HepG2 (cell line): Measurements from ENCODE around the gene RBM14. TPM values are rescaled to one million over a fixed set of nuclear protein-coding genes. Genes with fewer than 3 reads are reported as not detected.

Experiments
- CC2D1A ChIP-seq: sonication (generic); formaldehyde crosslinking; IDR thresholded peaks from 2 replicates; pipeline ENCODE4 v1.8.1; 2023; ENCODE audit warnings: mild to moderate bottlenecking, missing genetic modification reagents
- CCDC6 ChIP-seq: sonication (generic); formaldehyde crosslinking; IDR thresholded peaks from 2 replicates; pipeline ENCODE4 v1.8.1; 2022; ENCODE audit warnings: mild to moderate bottlenecking, missing genetic modification reagents, moderate library complexity
- HHEX ChIP-seq: IDR thresholded peaks from 2 replicates; pipeline ENCODE4 v1.6.1; 2016; ENCODE audit warnings: control low read depth
- HMG20A ChIP-seq: IDR thresholded peaks from 2 replicates; pipeline ENCODE4 v1.6.1; 2016; ENCODE audit warnings: borderline replicate concordance
- HOXA3 ChIP-seq: sonication (generic); formaldehyde crosslinking; IDR thresholded peaks from 2 replicates; pipeline ENCODE4 v1.5.0; 2020; ENCODE audit warnings: missing genetic modification reagents
- ISL2 ChIP-seq: sonication (generic); formaldehyde crosslinking; IDR thresholded peaks from 2 replicates; pipeline ENCODE4 v1.5.0; 2020; ENCODE audit warnings: missing genetic modification reagents
- NFIC ChIP-seq: IDR thresholded peaks from 2 replicates; pipeline ENCODE4 v1.6.1; 2012; ENCODE audit warnings: mild to moderate bottlenecking, low read length, inconsistent platforms
- NR3C1 ChIP-seq: sonication (generic); formaldehyde crosslinking; IDR thresholded peaks from 2 replicates; pipeline ENCODE4 v1.4.0; 2020; ENCODE audit warnings: missing genetic modification reagents
- PHB2 ChIP-seq: fragments of 450-650 bp; IDR thresholded peaks from 2 replicates; pipeline ENCODE4 v1.6.1; 2018; ENCODE audit not compliant: partially characterized antibody
- RBFOX2 ChIP-seq: fragments of 200-400 bp; formaldehyde crosslinking; IDR thresholded peaks from 2 replicates; pipeline ENCODE4 v1.6.1; 2017; ENCODE audit warnings: low read depth, mild to moderate bottlenecking, low read length
- SIN3A ChIP-seq: IDR thresholded peaks from 2 replicates; pipeline ENCODE4 v1.6.1; 2011; ENCODE audit warnings: low read depth, mild to moderate bottlenecking, control low read depth, low read length, borderline replicate concordance
- TOE1 ChIP-seq: sonication (generic); formaldehyde crosslinking; IDR thresholded peaks from 2 replicates; pipeline ENCODE4 v1.4.0; 2020; ENCODE audit warnings: mild to moderate bottlenecking, missing genetic modification reagents
- ZNF20 ChIP-seq: sonication (generic); formaldehyde crosslinking; IDR thresholded peaks from 2 replicates; pipeline ENCODE4 v1.4.0; 2020; ENCODE audit warnings: mild to moderate bottlenecking, moderate library complexity, missing genetic modification reagents
- ZNF431 ChIP-seq: sonication (generic); formaldehyde crosslinking; IDR thresholded peaks from 2 replicates; pipeline ENCODE4 v1.9.0; 2022; ENCODE audit warnings: missing genetic modification reagents, low read depth, mild to moderate bottlenecking, borderline replicate concordance
- ZNF749 ChIP-seq: sonication (generic); formaldehyde crosslinking; IDR thresholded peaks from 2 replicates; pipeline ENCODE4 v1.8.0; 2022; ENCODE audit warnings: mild to moderate bottlenecking, missing genetic modification reagents, moderate library complexity, borderline replicate concordance
- polyA plus RNA-seq, 8 experiments: library from polyadenylated mRNA; depleted of rRNA in 3 of 8; stranded (reverse) in 7 of 8; unstranded in 1 of 8; fragments of >200 nt; fragmentation: Illumina TruSeq in 4 of 8; extraction: Trizol in 4 of 8; gene quantifications; 2 replicates each; pipeline versions ENCODE4 v1.2.1 to v1.2.3, GENCODE V29; 2011 to 2016; ENCODE audit warnings: low read depth in 4 of 8, missing spikeins in 1 of 8, mixed read lengths in 1 of 8; ENCODE audit not compliant: insufficient read depth in 1 of 8
- total RNA-seq, 5 experiments: library from RNA; depleted of rRNA; stranded (reverse); fragments of >200 nt; fragmentation: Illumina TruSeq; extraction: Trizol; gene quantifications; 2 replicates each; pipeline ENCODE4 v1.2.3, GENCODE V29; 2016; ENCODE audit warnings: low read depth in 1 of 5
- TF ChIP-seq, protein P1 (sequence below): sonication (generic); formaldehyde crosslinking; IDR thresholded peaks from 2 replicates; pipeline ENCODE4 v1.5.1; 2020; ENCODE audit warnings: mild to moderate bottlenecking, missing genetic modification reagents, moderate library complexity
- TF ChIP-seq, protein P2 (sequence below): sonication (generic); formaldehyde crosslinking; IDR thresholded peaks from 2 replicates; pipeline ENCODE4 v1.4.0; 2020; ENCODE audit warnings: missing genetic modification reagents, borderline replicate concordance
- TF ChIP-seq, protein P3 (sequence below): sonication (generic); formaldehyde crosslinking; IDR thresholded peaks from 2 replicates; pipeline ENCODE4 v1.4.0; 2020; ENCODE audit warnings: missing genetic modification reagents
- TF ChIP-seq, protein P4 (sequence below): sonication (generic); formaldehyde crosslinking; IDR thresholded peaks from 2 replicates; pipeline ENCODE4 v1.4.0; 2020; ENCODE audit warnings: mild to moderate bottlenecking, missing genetic modification reagents

The RBM14 gene
- total and polyA plus RNA-seq, 2 of the 13 experiments (the other 11 are each of a cell fraction or from before 2014, with no cell fraction given), result 12.7 to 44.1 TPM

DNA sequence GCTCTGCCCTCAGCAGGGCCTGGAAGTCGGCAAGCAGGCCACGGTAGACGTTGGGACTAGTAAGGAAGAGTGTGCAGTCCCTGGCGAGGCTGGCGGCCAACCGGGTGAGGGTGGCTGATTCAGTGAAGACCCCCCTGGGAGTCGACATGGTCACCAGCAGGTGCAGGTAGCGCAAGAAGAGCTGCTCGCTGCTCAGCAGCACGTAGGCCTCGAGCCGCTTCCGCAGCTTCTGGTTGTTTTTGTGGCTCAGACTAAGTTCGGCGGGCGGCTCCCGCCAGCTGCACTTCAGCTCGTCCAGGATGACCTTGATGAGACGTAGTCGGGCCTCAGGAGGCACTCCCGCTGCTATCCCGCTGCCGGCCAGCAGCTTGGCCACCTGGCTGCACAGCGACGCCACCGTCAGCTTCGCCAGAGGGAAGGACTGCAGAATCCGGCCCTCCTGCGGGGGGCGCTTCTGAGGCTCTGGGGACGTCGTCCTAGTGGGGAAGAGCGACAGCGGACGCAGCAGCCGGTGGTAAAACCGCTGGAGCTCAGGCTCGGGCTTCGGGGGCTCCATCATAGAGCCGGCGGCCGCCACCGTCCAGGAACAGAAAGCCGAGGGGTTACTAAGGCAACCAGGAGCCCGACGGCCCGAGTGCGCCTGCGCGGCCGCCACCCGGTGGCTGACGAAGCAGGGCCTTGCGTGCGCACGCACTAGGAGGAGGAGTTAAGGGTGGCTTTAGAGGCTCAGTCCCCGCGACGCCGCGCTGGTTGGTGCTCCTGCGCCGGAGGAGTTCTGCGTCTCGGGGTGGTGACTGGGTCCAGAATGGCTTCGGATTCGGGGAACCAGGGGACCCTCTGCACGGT is 23.8 kb upstream of the RBM14 start, which contains the start of the genes CCDC87 and CCS (continued):
- TF ChIP-seq, protein P1, sequence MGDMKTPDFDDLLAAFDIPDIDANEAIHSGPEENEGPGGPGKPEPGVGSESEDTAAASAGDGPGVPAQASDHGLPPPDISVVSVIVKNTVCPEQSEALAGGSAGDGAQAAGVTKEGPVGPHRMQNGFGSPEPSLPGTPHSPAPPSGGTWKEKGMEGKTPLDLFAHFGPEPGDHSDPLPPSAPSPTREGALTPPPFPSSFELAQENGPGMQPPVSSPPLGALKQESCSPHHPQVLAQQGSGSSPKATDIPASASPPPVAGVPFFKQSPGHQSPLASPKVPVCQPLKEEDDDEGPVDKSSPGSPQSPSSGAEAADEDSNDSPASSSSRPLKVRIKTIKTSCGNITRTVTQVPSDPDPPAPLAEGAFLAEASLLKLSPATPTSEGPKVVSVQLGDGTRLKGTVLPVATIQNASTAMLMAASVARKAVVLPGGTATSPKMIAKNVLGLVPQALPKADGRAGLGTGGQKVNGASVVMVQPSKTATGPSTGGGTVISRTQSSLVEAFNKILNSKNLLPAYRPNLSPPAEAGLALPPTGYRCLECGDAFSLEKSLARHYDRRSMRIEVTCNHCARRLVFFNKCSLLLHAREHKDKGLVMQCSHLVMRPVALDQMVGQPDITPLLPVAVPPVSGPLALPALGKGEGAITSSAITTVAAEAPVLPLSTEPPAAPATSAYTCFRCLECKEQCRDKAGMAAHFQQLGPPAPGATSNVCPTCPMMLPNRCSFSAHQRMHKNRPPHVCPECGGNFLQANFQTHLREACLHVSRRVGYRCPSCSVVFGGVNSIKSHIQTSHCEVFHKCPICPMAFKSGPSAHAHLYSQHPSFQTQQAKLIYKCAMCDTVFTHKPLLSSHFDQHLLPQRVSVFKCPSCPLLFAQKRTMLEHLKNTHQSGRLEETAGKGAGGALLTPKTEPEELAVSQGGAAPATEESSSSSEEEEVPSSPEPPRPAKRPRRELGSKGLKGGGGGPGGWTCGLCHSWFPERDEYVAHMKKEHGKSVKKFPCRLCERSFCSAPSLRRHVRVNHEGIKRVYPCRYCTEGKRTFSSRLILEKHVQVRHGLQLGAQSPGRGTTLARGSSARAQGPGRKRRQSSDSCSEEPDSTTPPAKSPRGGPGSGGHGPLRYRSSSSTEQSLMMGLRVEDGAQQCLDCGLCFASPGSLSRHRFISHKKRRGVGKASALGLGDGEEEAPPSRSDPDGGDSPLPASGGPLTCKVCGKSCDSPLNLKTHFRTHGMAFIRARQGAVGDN, result peak; percentile 99
- TF ChIP-seq ZNF431 (CRISPR knock-in tag), result peak; percentile 61
- no peak for TF ChIP-seq ZNF20 (CRISPR knock-in tag)
- TF ChIP-seq CCDC6 (CRISPR knock-in tag), result no peak; the same call in 1 of the 2 replicates
- no peak for TF ChIP-seq CC2D1A (CRISPR knock-in tag)
- TF ChIP-seq PHB2, result no peak
- peak; percentile 29; the same call in 1 of the 2 replicates for TF ChIP-seq HMG20A (CRISPR knock-in tag)
- peak; percentile 85 for TF ChIP-seq TOE1
- TF ChIP-seq SIN3A, result peak; percentile 80; the same call in 1 of the 2 replicates
- peak; percentile 87 for TF ChIP-seq RBFOX2
- TF ChIP-seq, protein P2, sequence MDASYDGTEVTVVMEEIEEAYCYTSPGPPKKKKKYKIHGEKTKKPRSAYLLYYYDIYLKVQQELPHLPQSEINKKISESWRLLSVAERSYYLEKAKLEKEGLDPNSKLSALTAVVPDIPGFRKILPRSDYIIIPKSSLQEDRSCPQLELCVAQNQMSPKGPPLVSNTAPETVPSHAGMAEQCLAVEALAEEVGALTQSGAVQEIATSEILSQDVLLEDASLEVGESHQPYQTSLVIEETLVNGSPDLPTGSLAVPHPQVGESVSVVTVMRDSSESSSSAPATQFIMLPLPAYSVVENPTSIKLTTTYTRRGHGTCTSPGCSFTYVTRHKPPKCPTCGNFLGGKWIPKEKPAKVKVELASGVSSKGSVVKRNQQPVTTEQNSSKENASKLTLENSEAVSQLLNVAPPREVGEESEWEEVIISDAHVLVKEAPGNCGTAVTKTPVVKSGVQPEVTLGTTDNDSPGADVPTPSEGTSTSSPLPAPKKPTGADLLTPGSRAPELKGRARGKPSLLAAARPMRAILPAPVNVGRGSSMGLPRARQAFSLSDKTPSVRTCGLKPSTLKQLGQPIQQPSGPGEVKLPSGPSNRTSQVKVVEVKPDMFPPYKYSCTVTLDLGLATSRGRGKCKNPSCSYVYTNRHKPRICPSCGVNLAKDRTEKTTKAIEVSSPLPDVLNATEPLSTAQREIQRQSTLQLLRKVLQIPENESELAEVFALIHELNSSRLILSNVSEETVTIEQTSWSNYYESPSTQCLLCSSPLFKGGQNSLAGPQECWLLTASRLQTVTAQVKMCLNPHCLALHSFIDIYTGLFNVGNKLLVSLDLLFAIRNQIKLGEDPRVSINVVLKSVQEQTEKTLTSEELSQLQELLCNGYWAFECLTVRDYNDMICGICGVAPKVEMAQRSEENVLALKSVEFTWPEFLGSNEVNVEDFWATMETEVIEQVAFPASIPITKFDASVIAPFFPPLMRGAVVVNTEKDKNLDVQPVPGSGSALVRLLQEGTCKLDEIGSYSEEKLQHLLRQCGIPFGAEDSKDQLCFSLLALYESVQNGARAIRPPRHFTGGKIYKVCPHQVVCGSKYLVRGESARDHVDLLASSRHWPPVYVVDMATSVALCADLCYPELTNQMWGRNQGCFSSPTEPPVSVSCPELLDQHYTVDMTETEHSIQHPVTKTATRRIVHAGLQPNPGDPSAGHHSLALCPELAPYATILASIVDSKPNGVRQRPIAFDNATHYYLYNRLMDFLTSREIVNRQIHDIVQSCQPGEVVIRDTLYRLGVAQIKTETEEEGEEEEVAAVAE (CRISPR knock-in tag), result peak; percentile 70; the same call in 1 of the 2 replicates
- TF ChIP-seq, protein P3, sequence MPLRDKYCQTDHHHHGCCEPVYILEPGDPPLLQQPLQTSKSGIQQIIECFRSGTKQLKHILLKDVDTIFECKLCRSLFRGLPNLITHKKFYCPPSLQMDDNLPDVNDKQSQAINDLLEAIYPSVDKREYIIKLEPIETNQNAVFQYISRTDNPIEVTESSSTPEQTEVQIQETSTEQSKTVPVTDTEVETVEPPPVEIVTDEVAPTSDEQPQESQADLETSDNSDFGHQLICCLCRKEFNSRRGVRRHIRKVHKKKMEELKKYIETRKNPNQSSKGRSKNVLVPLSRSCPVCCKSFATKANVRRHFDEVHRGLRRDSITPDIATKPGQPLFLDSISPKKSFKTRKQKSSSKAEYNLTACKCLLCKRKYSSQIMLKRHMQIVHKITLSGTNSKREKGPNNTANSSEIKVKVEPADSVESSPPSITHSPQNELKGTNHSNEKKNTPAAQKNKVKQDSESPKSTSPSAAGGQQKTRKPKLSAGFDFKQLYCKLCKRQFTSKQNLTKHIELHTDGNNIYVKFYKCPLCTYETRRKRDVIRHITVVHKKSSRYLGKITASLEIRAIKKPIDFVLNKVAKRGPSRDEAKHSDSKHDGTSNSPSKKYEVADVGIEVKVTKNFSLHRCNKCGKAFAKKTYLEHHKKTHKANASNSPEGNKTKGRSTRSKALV (CRISPR knock-in tag), result peak; percentile 94
- no peak for TF ChIP-seq NR3C1 (CRISPR knock-in tag)
- no peak for TF ChIP-seq HHEX (CRISPR knock-in tag)
- TF ChIP-seq ISL2 (CRISPR knock-in tag), result peak; percentile 48
- TF ChIP-seq, protein P4, sequence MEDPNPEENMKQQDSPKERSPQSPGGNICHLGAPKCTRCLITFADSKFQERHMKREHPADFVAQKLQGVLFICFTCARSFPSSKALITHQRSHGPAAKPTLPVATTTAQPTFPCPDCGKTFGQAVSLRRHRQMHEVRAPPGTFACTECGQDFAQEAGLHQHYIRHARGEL (CRISPR knock-in tag), result no peak
- no peak for TF ChIP-seq NFIC
- peak; percentile 55; the same call in 1 of the 2 replicates for TF ChIP-seq ZNF749 (CRISPR knock-in tag)
- peak; percentile 88 for TF ChIP-seq HOXA3 (CRISPR knock-in tag)
